Osteoblast (primary cell): ENCODE data around the gene GPRIN2. TPM values are rescaled to one million over a fixed set of nuclear protein-coding genes. Genes with fewer than 3 reads are reported as not detected.

Experiments used
- DNase-seq: peaks from one replicate; pipeline ENCODE4 v3.0.0; 2011; ENCODE audit warnings: low spot score, mixed read lengths; ENCODE audit not compliant: insufficient read length; ENCODE audit errors: missing footprints
- H2AFZ ChIP-seq: 2 replicates; pipeline ENCODE4 v1.6.0; 2011; ENCODE audit warnings: mild to moderate bottlenecking, low read length
- H3K27ac ChIP-seq: 2 replicates; pipeline ENCODE4 v1.5.1; 2011; ENCODE audit warnings: mild to moderate bottlenecking, low read depth, low read length, moderate library complexity
- H3K27me3 ChIP-seq: 2 replicates; pipeline ENCODE4 v1.6.0; 2012; ENCODE audit warnings: mild to moderate bottlenecking, control low read depth, inconsistent platforms, low read length, moderate library complexity; ENCODE audit not compliant: insufficient read depth
- H3K36me3 ChIP-seq: 2 replicates; pipeline ENCODE4 v1.5.1; 2011; ENCODE audit warnings: mild to moderate bottlenecking, low read length, control low read depth, moderate library complexity; ENCODE audit not compliant: insufficient read depth
- H3K4me1 ChIP-seq: 2 replicates; pipeline ENCODE4 v1.5.1; 2011; ENCODE audit warnings: mild to moderate bottlenecking, low read length, control low read depth, moderate library complexity; ENCODE audit not compliant: insufficient read depth
- H3K4me2 ChIP-seq: 2 replicates; pipeline ENCODE4 v1.6.0; 2011; ENCODE audit warnings: mild to moderate bottlenecking, low read length; ENCODE audit not compliant: insufficient read depth
- H3K4me3 ChIP-seq: fragments of 200-600 bp; sonication (generic); 3 replicates; pipeline ENCODE4 v1.5.1; 2012; ENCODE audit warnings: mild to moderate bottlenecking, low read length, inconsistent platforms; ENCODE audit not compliant: insufficient read depth
- H3K79me2 ChIP-seq: 2 replicates; pipeline ENCODE4 v1.6.0; 2012; ENCODE audit warnings: mild to moderate bottlenecking, low read length, control low read depth, inconsistent platforms; ENCODE audit not compliant: insufficient read depth
- H3K9me3 ChIP-seq: 2 replicates; pipeline ENCODE4 v1.5.1; 2011; ENCODE audit warnings: low read depth, low read length, control low read depth
- H4K20me1 ChIP-seq: 2 replicates; pipeline ENCODE4 v1.6.0; 2012; ENCODE audit warnings: mild to moderate bottlenecking, low read length, control low read depth; ENCODE audit not compliant: insufficient read depth
- CTCF ChIP-seq: IDR thresholded peaks from 2 replicates; pipeline ENCODE4 v1.5.1; 2011; ENCODE audit warnings: mild to moderate bottlenecking, low read depth, low read length, moderate library complexity; ENCODE audit errors: extremely low read depth
- total RNA-seq: library from RNA; depleted of rRNA; stranded (reverse); fragments of >200 nt; gene quantifications from 2 replicates; pipeline ENCODE4 v1.2.3, GENCODE V29; 2012

Gene GPRIN2
- total RNA-seq, 1 donor = not detected

DNA sequence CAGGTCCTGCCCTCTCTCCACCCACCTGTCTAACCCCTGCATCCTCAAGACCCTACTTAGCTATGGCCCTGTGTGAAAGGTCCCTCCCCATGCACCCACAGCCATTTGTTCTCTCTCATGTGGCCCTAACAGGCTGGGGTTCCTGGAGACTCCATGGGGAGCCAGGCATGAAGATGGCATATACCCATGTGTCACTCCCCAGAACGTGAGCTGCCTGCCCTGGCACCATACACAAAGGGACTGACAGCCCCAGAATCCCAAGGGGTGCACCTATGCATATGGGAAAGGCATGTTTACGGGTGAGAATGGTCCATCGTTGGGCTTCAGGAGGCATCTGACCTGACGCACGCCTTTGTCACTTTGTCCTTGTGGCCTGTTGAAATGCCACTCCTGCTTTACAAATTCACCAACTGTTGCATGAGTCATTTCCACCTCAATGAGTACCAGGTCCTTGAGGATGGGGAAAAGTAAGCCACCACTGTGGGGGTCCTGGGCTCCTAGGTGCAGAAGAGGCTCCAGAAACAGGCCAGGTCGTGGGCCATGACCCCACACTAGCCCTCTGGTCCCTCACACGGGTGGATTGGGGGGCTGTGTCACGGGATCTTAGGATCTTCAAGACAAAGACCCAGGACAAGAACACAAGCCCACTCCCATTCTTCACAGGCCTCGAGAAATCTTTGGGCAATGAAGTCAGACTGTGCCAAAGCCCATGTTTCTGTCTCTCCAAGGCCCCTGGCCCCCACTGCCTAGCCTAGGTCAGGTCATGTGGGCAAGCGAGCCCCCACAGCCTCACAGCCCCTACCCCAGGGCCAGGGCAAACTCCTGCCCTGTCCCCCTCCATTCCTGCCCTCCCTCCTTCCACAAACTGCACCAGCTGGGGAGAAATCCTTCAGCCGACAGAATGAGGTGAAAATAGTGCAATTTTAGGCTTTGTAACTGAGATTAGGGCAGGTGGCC is 8.6 kb downstream of the GPRIN2 start:
- Histone ChIP-seq H3K4me2 (no peak overlapping the region), H3K27me3 (peaks cover 12% of the 10 kb centered on the region), H3K9me3 (no peaks in the 10 kb centered on the region), H4K20me1 (no peaks in the 10 kb centered on the region), H3K4me1 (no peaks in the 10 kb centered on the region), H3K79me2 (no peaks in the 10 kb centered on the region), H3K4me3 (no peak overlapping the region), H2AFZ (no peak overlapping the region), H3K36me3 (no peaks in the 10 kb centered on the region), H3K27ac (no peak overlapping the region)
- no peak for TF ChIP-seq CTCF
- DNase-seq = peak; percentile 78

GRCh38 chr10:46546591-46547540 is 9.6 kb downstream of the GPRIN2 start:
- Histone ChIP-seq H3K4me3 (no peak overlapping the region), H3K36me3 (no peaks in the 10 kb centered on the region), H3K4me1 (no peaks in the 10 kb centered on the region), H3K4me2 (no peak overlapping the region), H3K27ac (no peak overlapping the region), H3K9me3 (no peaks in the 10 kb centered on the region), H3K79me2 (no peaks in the 10 kb centered on the region), H4K20me1 (no peaks in the 10 kb centered on the region), H3K27me3 (peaks cover 12% of the 10 kb centered on the region), H2AFZ (no peak overlapping the region)
- DNase-seq = peak; percentile 87
- no peak for TF ChIP-seq CTCF

- no peaks in the 10 kb centered on the region for H4K20me1 ChIP-seq
- peaks cover 9% of the 10 kb centered on the region for H3K27me3 ChIP-seq
Observed at GRCh38 chr10:46545861-46546590, 10.4 kb downstream of the GPRIN2 start.

More at GRCh38 chr10:46545861-46546590, 10.4 kb downstream of the GPRIN2 start:
- H2AFZ ChIP-seq = no peak overlapping the region
- no peak for TF ChIP-seq CTCF
- H3K36me3 ChIP-seq = no peaks in the 10 kb centered on the region
- no peaks in the 10 kb centered on the region for H3K79me2 ChIP-seq
- no peaks in the 10 kb centered on the region for H3K9me3 ChIP-seq
- no peak overlapping the region for H3K4me2 ChIP-seq
- no peaks in the 10 kb centered on the region for H3K4me1 ChIP-seq
- H3K27ac ChIP-seq = no peak overlapping the region
- DNase-seq = peak; percentile 87
- H3K4me3 ChIP-seq = no peak overlapping the region
